ENCODE results near the gene ADPRS.

The ADPRS gene

GRCh38 chr1:36087233-36088123, 1.2 kb upstream of the ADPRS start:
- no peak for DNase-seq (ENCODE audit: low spot score)

GRCh38 chr1:36088265-36088576, 471 bp upstream of the ADPRS start:
- no peak for DNase-seq (ENCODE audit: low spot score)

GRCh38 chr1:36089393-36090121, 865 bp downstream of the ADPRS start:
- DNase-seq (ENCODE audit: low spot score) = no peak

- no peak for DNase-seq (ENCODE audit: low spot score)
Observed at GRCh38 chr1:36091141-36091540, 2.4 kb downstream of the ADPRS start.

- no peak for DNase-seq (ENCODE audit: low spot score)
Observed at GRCh38 chr1:36091698-36092097, 3.0 kb downstream of the ADPRS start.

GRCh38 chr1:36092166-36092797, 3.6 kb downstream of the ADPRS start:
- no peak for DNase-seq (ENCODE audit: low spot score)

GRCh38 chr1:36092798-36093185, 4.1 kb downstream of the ADPRS start:
- no peak for DNase-seq (ENCODE audit: low spot score)

- no peak for DNase-seq (ENCODE audit: low spot score)
Observed at GRCh38 chr1:36093226-36093625, 4.5 kb downstream of the ADPRS start.

- DNase-seq (ENCODE audit: low spot score) = no peak
Observed at GRCh38 chr1:36093929-36094328, 5.2 kb downstream of the ADPRS start.

- DNase-seq (ENCODE audit: low spot score) = peak; percentile 5
Observed at GRCh38 chr1:36094621-36095061, 5.9 kb downstream of the ADPRS start.

GRCh38 chr1:36095760-36096405, 7.2 kb downstream of the ADPRS start:
- DNase-seq (ENCODE audit: low spot score) = no peak

GRCh38 chr1:36096500-36097432, 8.1 kb downstream of the ADPRS start:
- peak; percentile 78 for DNase-seq (ENCODE audit: low spot score)

GRCh38 chr1:36097693-36098585, 9.2 kb downstream of the ADPRS start:
- no peak for DNase-seq (ENCODE audit: low spot score)

- DNase-seq (ENCODE audit: low spot score) = no peak
Observed at GRCh38 chr1:36098650-36099365, 10.1 kb downstream of the ADPRS start.

GRCh38 chr1:36099681-36100341, 11.1 kb downstream of the ADPRS start:
- DNase-seq (ENCODE audit: low spot score) = peak; percentile 85

GRCh38 chr1:36100376-36100775, 11.7 kb downstream of the ADPRS start:
- DNase-seq (ENCODE audit: low spot score) = no peak

GRCh38 chr1:36101546-36101945, 12.9 kb downstream of the ADPRS start:
- no peak for DNase-seq (ENCODE audit: low spot score)

GRCh38 chr1:36106269-36106668, 17.6 kb downstream of the ADPRS start:
- DNase-seq (ENCODE audit: low spot score) = no peak

GRCh38 chr1:36107394-36107793, 18.7 kb downstream of the ADPRS start:
- DNase-seq (ENCODE audit: low spot score) = no peak

All from D341Med (cell line).